Measurements from ENCODE around the gene TMSB4X.

The TMSB4X gene

GRCh38 chrX:12997906-12998687, 23.2 kb downstream of the TMSB4X start:
- no peak for TF ChIP-seq CTCF (IDR thresholded peaks at IDR 0.05; ENCODE audit: low read length, missing control alignments)
- DNase-seq (ENCODE audit: low read depth), result no peak

GRCh38 chrX:12999422-12999821, 24.5 kb downstream of the TMSB4X start:
- no peak for DNase-seq (ENCODE audit: low read depth)
- no peak for TF ChIP-seq CTCF (IDR thresholded peaks at IDR 0.05; ENCODE audit: low read length, missing control alignments)
- H3K4me3 ChIP-seq (replicated peaks; ENCODE audit: low read depth, low read length), result no peak overlapping the region

More at GRCh38 chrX:12997906-12998687, 23.2 kb downstream of the TMSB4X start:
- no peak overlapping the region for H3K4me3 ChIP-seq (replicated peaks; ENCODE audit: low read depth, low read length)

GRCh38 chrX:13000301-13000811, 25.4 kb downstream of the TMSB4X start:
- no peak for DNase-seq (ENCODE audit: low read depth)
- no peak overlapping the region for H3K4me3 ChIP-seq (replicated peaks; ENCODE audit: low read depth, low read length)
- no peak for TF ChIP-seq CTCF (IDR thresholded peaks at IDR 0.05; ENCODE audit: low read length, missing control alignments)

GRCh38 chrX:13001097-13001496, 26.2 kb downstream of the TMSB4X start:
- no peak for TF ChIP-seq CTCF (IDR thresholded peaks at IDR 0.05; ENCODE audit: low read length, missing control alignments)
- H3K4me3 ChIP-seq (replicated peaks; ENCODE audit: low read depth, low read length), result no peak overlapping the region
- DNase-seq (ENCODE audit: low read depth), result no peak

- DNase-seq (ENCODE audit: low read depth), result no peak
- no peak for TF ChIP-seq CTCF (IDR thresholded peaks at IDR 0.05; ENCODE audit: low read length, missing control alignments)
- no peak overlapping the region for H3K4me3 ChIP-seq (replicated peaks; ENCODE audit: low read depth, low read length)
Measured at GRCh38 chrX:13001961-13002671, 27.2 kb downstream of the TMSB4X start.

- no peak for TF ChIP-seq CTCF (IDR thresholded peaks at IDR 0.05; ENCODE audit: low read length, missing control alignments)
- no peak overlapping the region for H3K4me3 ChIP-seq (replicated peaks; ENCODE audit: low read depth, low read length)
- peak; percentile 29 for DNase-seq (ENCODE audit: low read depth)
Measured at GRCh38 chrX:13005661-13006473, 31.0 kb downstream of the TMSB4X start.
